KMS-11 (cell line): ENCODE measurements around the gene MAPK8IP3.

Experiments
- H2AFZ ChIP-seq: fragments of 200-600 bp; sonication (generic); 2 replicates; pipeline ENCODE4 v1.6.1; 2016; ENCODE audit warnings: antibody characterized with exemption, mixed run types, low read depth
- H3K27ac ChIP-seq: fragments of 200-600 bp; sonication (generic); 2 replicates; pipeline ENCODE4 v1.6.1; 2016; ENCODE audit warnings: mild to moderate bottlenecking, mixed run types
- H3K27me3 ChIP-seq: fragments of 200-600 bp; sonication (generic); 2 replicates; pipeline ENCODE4 v1.6.1; 2017; ENCODE audit warnings: mild to moderate bottlenecking, low read depth, mixed run types, moderate library complexity; ENCODE audit not compliant: insufficient read depth
- H3K36me3 ChIP-seq: fragments of 200-600 bp; sonication (generic); 2 replicates; pipeline ENCODE4 v1.6.1; 2017; ENCODE audit warnings: mild to moderate bottlenecking, mixed run types; ENCODE audit not compliant: insufficient read depth
- H3K4me1 ChIP-seq: fragments of 200-600 bp; sonication (generic); 2 replicates; pipeline ENCODE4 v1.6.1; 2016; ENCODE audit warnings: mild to moderate bottlenecking, low read depth, mixed run types; ENCODE audit not compliant: poor library complexity, severe bottlenecking
- H3K4me2 ChIP-seq: fragments of 200-600 bp; sonication (generic); 2 replicates; pipeline ENCODE4 v1.7.0; 2016; ENCODE audit warnings: mild to moderate bottlenecking, mixed run types
- H3K4me3 ChIP-seq: fragments of 200-600 bp; sonication (generic); IDR thresholded peaks from 2 replicates; pipeline ENCODE4 v1.6.1; 2017; ENCODE audit warnings: low read depth, low read length, mixed read lengths; ENCODE audit not compliant: insufficient read depth
- H3K79me2 ChIP-seq: fragments of 200-600 bp; sonication (generic); 2 replicates; pipeline ENCODE4 v1.6.1; 2016; ENCODE audit warnings: low read depth, mixed run types; ENCODE audit not compliant: insufficient read depth
- H3K9ac ChIP-seq: fragments of 200-600 bp; sonication (generic); 2 replicates; pipeline ENCODE4 v1.6.1; 2016; ENCODE audit warnings: mild to moderate bottlenecking, mixed run types
- H4K20me1 ChIP-seq: fragments of 200-600 bp; sonication (generic); 2 replicates; pipeline ENCODE4 v1.6.1; 2016; ENCODE audit warnings: mild to moderate bottlenecking, mixed run types; ENCODE audit not compliant: insufficient read depth
- CTCF ChIP-seq: fragments of 200-600 bp; sonication (generic); conservative IDR thresholded peaks from 2 replicates; pipeline ENCODE4 v1.6.1; 2017; ENCODE audit warnings: low read depth, mild to moderate bottlenecking, antibody characterized with exemption, low read length, moderate library complexity, mixed read lengths

The MAPK8IP3 gene

GRCh38 chr16:1743376-1744337 lies 37.7 kb downstream of the MAPK8IP3 start:
- Histone ChIP-seq H3K27ac (no peak overlapping the region), H3K36me3 (no peaks in the 10 kb centered on the region), H3K79me2 (no peaks in the 10 kb centered on the region), H4K20me1 (no peaks in the 10 kb centered on the region), H2AFZ (no peak overlapping the region), H3K9ac (no peak overlapping the region), H3K4me2 (no peak overlapping the region), H3K27me3 (no peaks in the 10 kb centered on the region), H3K4me3 (no peak overlapping the region), H3K4me1 (no peaks in the 10 kb centered on the region)
- no peak for TF ChIP-seq CTCF

GRCh38 chr16:1744338-1744840 lies 38.4 kb downstream of the MAPK8IP3 start:
- no peaks in the 10 kb centered on the region for H3K27me3 ChIP-seq
- TF ChIP-seq CTCF = no peak
- H3K4me2 ChIP-seq = no peak overlapping the region
- no peak overlapping the region for H3K4me3 ChIP-seq
- H2AFZ ChIP-seq = no peak overlapping the region
- no peaks in the 10 kb centered on the region for H3K36me3 ChIP-seq
- H3K27ac ChIP-seq = no peak overlapping the region
- H3K9ac ChIP-seq = no peak overlapping the region
- H3K79me2 ChIP-seq = no peaks in the 10 kb centered on the region
- H4K20me1 ChIP-seq = no peaks in the 10 kb centered on the region
- no peaks in the 10 kb centered on the region for H3K4me1 ChIP-seq

- Histone ChIP-seq H3K9ac (no peak overlapping the region), H3K4me1 (no peaks in the 10 kb centered on the region), H3K4me3 (no peak overlapping the region), H3K27me3 (no peaks in the 10 kb centered on the region), H3K79me2 (no peaks in the 10 kb centered on the region), H3K27ac (no peak overlapping the region), H4K20me1 (no peaks in the 10 kb centered on the region), H2AFZ (no peak overlapping the region), H3K36me3 (no peaks in the 10 kb centered on the region), H3K4me2 (no peak overlapping the region)
- TF ChIP-seq CTCF = no peak
Measured at GRCh38 chr16:1745181-1745899, 39.3 kb downstream of the MAPK8IP3 start.

- Histone ChIP-seq H4K20me1 (no peaks in the 10 kb centered on the region), H3K4me1 (no peaks in the 10 kb centered on the region), H3K36me3 (no peaks in the 10 kb centered on the region), H3K27ac (no peak overlapping the region), H3K27me3 (no peaks in the 10 kb centered on the region), H2AFZ (no peak overlapping the region), H3K9ac (no peak overlapping the region), H3K4me3 (no peak overlapping the region), H3K79me2 (no peaks in the 10 kb centered on the region), H3K4me2 (no peak overlapping the region)
- TF ChIP-seq CTCF = no peak
Measured at GRCh38 chr16:1745900-1746692, 40.1 kb downstream of the MAPK8IP3 start.
